DND-41 (cell line): Measurements from ENCODE around the gene OLIG1.
A peak's percentile ranks its signal among the peaks of the same experiment; 100 is the strongest.

Experiments used
- ATAC-seq: fragments of 200-7000 bp; cut with Tn5 transposase; 3 replicates; pipeline ENCODE4 v1.9.1; 2021; ENCODE audit warnings: low read depth; ENCODE audit not compliant: insufficient read depth
- DNase-seq: peaks from one replicate; pipeline ENCODE4 v3.0.0-alpha.2; 2020
- H2AFZ ChIP-seq: 2 replicates; pipeline ENCODE4 v1.6.0; 2012; ENCODE audit warnings: low read depth, low read length
- H3K27ac ChIP-seq: 2 replicates; pipeline ENCODE4 v1.5.1; 2012; ENCODE audit warnings: low read length, inconsistent platforms
- H3K27me3 ChIP-seq: fragments of 200-600 bp; sonication (generic); 2 replicates; pipeline ENCODE4 v1.6.0; 2012; ENCODE audit warnings: low read length, mild to moderate bottlenecking, inconsistent platforms; ENCODE audit not compliant: insufficient read depth, poor library complexity
- H3K36me3 ChIP-seq: 2 replicates; pipeline ENCODE4 v1.5.1; 2012; ENCODE audit warnings: low read length, inconsistent platforms; ENCODE audit not compliant: insufficient read depth
- H3K4me1 ChIP-seq: 2 replicates; pipeline ENCODE4 v1.5.1; 2012; ENCODE audit warnings: mild to moderate bottlenecking, low read length; ENCODE audit not compliant: insufficient read depth
- H3K4me2 ChIP-seq: 2 replicates; pipeline ENCODE4 v1.6.0; 2012; ENCODE audit warnings: mild to moderate bottlenecking, moderate library complexity, low read length, inconsistent platforms; ENCODE audit not compliant: insufficient read depth
- H3K4me3 ChIP-seq, 2 experiments: fragments of 200-600 bp in 1 of 2; shearing (Covaris generic) in 1 of 2; 2 replicates each; pipeline ENCODE4 v1.5.1; 2012 to 2016; ENCODE audit warnings: inconsistent platforms in 2 of 2, low read length in 2 of 2, mild to moderate bottlenecking in 2 of 2, low read depth in 1 of 2, moderate library complexity in 1 of 2
- H3K79me2 ChIP-seq: 2 replicates; pipeline ENCODE4 v1.6.0; 2012; ENCODE audit warnings: low read length, inconsistent platforms; ENCODE audit not compliant: insufficient read depth
- H3K9ac ChIP-seq: 2 replicates; pipeline ENCODE4 v1.6.0; 2012; ENCODE audit warnings: low read depth, mild to moderate bottlenecking, inconsistent platforms, low read length, moderate library complexity
- H3K9me3 ChIP-seq: 2 replicates; pipeline ENCODE4 v1.5.1; 2012; ENCODE audit warnings: low read length, moderate library complexity, mild to moderate bottlenecking, inconsistent platforms; ENCODE audit not compliant: insufficient read depth, severe bottlenecking
- H4K20me1 ChIP-seq: 2 replicates; pipeline ENCODE4 v1.6.0; 2012; ENCODE audit warnings: low read length; ENCODE audit not compliant: insufficient read depth
- EZH2 ChIP-seq: IDR thresholded peaks from 3 replicates; pipeline ENCODE4 v1.6.1; 2012; ENCODE audit warnings: borderline replicate concordance, low read depth, mild to moderate bottlenecking, moderate library complexity, low read length, inconsistent platforms; ENCODE audit not compliant: severe bottlenecking
- TF ChIP-seq, protein P1 (sequence below): IDR thresholded peaks from 2 replicates; pipeline ENCODE4 v1.5.1; 2012; ENCODE audit warnings: borderline replicate concordance, low read length, moderate library complexity, mild to moderate bottlenecking; ENCODE audit not compliant: poor library complexity, severe bottlenecking; ENCODE audit errors: extremely low read depth

OLIG1 gene

DNA sequence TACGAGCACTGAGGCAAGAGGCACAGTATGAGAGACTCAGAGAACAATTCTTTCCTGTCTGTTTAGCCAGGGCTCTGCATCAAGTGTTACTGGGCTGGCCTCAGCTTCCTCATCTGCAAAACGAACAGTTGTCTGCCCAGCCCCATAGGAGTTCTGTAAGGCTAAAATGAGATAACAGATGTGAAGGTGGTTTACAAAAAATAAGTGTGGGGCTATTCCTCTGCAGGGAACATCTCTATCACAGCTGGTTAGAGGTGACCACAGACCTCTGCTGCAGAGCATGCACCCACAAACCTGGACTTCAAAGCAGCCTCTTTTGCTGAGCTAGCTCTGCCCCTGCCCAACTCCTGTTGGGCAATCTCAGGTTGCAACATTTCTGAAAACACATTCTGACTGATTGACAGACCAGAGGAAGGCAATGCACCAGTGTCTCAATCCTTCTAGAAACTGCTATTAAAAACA lies 10.5 kb upstream of the OLIG1 start:
- no peak for TF ChIP-seq EZH2
- TF ChIP-seq, protein P1, sequence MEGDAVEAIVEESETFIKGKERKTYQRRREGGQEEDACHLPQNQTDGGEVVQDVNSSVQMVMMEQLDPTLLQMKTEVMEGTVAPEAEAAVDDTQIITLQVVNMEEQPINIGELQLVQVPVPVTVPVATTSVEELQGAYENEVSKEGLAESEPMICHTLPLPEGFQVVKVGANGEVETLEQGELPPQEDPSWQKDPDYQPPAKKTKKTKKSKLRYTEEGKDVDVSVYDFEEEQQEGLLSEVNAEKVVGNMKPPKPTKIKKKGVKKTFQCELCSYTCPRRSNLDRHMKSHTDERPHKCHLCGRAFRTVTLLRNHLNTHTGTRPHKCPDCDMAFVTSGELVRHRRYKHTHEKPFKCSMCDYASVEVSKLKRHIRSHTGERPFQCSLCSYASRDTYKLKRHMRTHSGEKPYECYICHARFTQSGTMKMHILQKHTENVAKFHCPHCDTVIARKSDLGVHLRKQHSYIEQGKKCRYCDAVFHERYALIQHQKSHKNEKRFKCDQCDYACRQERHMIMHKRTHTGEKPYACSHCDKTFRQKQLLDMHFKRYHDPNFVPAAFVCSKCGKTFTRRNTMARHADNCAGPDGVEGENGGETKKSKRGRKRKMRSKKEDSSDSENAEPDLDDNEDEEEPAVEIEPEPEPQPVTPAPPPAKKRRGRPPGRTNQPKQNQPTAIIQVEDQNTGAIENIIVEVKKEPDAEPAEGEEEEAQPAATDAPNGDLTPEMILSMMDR = no peak
- H3K9ac ChIP-seq = no peak overlapping the region
- H4K20me1 ChIP-seq = no peaks in the 10 kb centered on the region
- H3K4me2 ChIP-seq = no peak overlapping the region
- DNase-seq (peak; percentile 54), ATAC-seq (peak; percentile 86)
- H3K36me3 ChIP-seq = no peaks in the 10 kb centered on the region
- H2AFZ ChIP-seq = no peak overlapping the region
- H3K27me3 ChIP-seq = peaks cover 3% of the 10 kb centered on the region
- H3K79me2 ChIP-seq = no peaks in the 10 kb centered on the region
- no peak overlapping the region for H3K27ac ChIP-seq
- H3K4me3 ChIP-seq = no peak overlapping the region
- H3K4me1 ChIP-seq = peaks cover 6% of the 10 kb centered on the region; the same call in 1 of the 2 replicates
- no peaks in the 10 kb centered on the region for H3K9me3 ChIP-seq

DNA sequence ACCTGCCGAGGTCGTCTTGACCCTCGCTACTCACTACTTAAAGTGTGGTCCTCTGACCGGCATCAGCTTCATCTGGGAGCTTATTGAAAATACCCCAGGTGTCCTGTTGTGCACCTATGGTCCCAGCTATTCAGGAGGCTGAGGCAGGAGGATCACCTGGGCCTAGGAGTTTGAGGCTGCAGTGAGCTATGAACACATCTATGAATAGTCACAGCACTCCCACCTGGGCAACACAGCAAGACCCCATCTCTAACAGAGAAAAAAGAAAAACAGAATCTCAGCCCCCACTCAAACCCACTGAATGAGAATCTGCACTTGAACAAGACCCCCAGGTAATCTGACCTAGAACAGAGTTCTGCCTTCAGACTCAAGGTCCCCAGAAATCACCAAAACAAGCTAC lies 8.7 kb upstream of the OLIG1 start:
- Histone ChIP-seq H3K36me3 (no peaks in the 10 kb centered on the region), H4K20me1 (no peaks in the 10 kb centered on the region), H3K9ac (no peak overlapping the region), H3K27ac (no peak overlapping the region), H3K79me2 (no peaks in the 10 kb centered on the region), H3K4me1 (peaks cover 6% of the 10 kb centered on the region; the same call in 1 of the 2 replicates), H3K4me3 (no peak overlapping the region), H2AFZ (no peak overlapping the region), H3K27me3 (no peaks in the 10 kb centered on the region), H3K9me3 (no peaks in the 10 kb centered on the region), H3K4me2 (no peak overlapping the region)
- TF ChIP-seq, protein P1 = no peak
- no peak for TF ChIP-seq EZH2
- ATAC-seq (no peak), DNase-seq (no peak)

DNA sequence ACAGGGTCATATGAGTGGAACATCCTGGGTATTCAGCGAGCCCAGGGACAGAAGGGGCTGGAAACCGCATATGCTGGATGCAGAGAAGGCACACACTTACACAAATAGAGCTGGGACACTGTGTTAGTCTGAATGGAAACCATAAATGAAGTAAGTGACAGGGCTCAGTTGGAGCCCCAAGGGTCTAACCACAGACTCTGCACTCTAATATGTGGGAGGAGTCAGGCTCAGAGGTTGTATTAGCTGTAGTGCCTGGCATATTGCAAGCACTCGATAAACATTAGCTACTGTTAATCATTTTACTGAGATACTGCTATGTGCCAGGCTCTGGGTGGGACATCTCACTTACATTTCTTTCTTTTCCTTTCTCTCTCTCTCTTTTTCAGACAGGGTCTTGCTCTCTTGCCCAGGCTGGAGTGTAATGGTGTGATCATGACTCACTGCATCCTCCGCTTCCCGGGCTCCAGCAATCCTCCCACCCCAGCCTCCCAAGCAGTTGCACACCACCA lies 6.5 kb upstream of the OLIG1 start:
- DNase-seq = no peak
- peaks cover 16% of the 10 kb centered on the region for H3K4me1 ChIP-seq

More for the DNA sequence above, 6.5 kb upstream of the OLIG1 start:
- no peaks in the 10 kb centered on the region for H3K9me3 ChIP-seq
- ATAC-seq = peak; percentile 56; the same call in 2 of the 3 replicates
- no peak overlapping the region for H2AFZ ChIP-seq
- no peaks in the 10 kb centered on the region for H3K79me2 ChIP-seq
- H3K4me3 ChIP-seq = no peak overlapping the region
- H3K27ac ChIP-seq = no peak overlapping the region
- no peaks in the 10 kb centered on the region for H3K36me3 ChIP-seq
- no peaks in the 10 kb centered on the region for H3K27me3 ChIP-seq
- no peaks in the 10 kb centered on the region for H4K20me1 ChIP-seq
- H3K4me2 ChIP-seq = no peak overlapping the region
- TF ChIP-seq, protein P1 = no peak
- TF ChIP-seq EZH2 = no peak
- no peak overlapping the region for H3K9ac ChIP-seq
